Measurements from ENCODE around the gene PHF21A. TPM values are rescaled to one million over a fixed set of nuclear protein-coding genes. Genes with fewer than 3 reads are reported as not detected.
A peak's percentile ranks its signal among the peaks of the same experiment; 100 is the strongest.
"Not testable (repeated sequence)": the region's sequence is repeated elsewhere in the genome, so short reads cannot be mapped to it uniquely, and the experiment has no call there.

Gene PHF21A
- total RNA-seq, 2 donors from 2014 or later, result 50.3 to 64.3 TPM

DNA sequence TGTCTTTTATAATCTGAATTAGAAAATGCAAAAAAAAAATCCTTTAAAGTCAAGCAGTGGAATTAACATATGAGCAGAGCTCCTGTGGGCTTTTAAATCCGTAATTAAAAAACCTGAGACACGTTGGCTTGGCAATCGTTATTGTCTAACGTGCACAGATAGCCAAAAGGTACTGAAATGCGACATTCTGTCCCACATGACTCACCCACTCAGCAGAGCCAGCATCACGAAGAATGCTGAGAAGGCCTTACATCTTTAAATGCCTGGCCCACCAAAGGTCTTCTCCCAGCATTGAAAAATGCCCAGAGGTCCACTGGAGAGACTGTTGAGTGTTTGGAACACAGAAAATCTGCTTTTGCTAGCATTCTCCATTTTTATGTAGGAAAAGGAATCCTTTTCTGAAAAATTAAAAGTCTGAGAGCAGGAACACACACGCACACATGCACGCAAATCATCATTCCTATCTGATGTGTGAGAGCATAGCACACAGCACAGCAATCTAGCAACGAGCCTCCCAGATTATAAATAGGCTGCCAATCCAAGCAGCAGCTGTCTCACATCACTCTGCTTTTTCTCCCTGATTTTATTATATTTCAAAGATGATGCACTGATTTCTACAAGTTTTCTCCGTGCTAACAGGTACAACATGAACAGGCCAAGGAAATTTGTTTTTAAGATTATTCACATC is 94.5 kb downstream of the PHF21A start:
- Mint-ChIP-seq H3K27me3 (no peaks in the 10 kb centered on the region), H3K27ac (no peak overlapping the region), H3K9me3 (no peaks in the 10 kb centered on the region), H3K36me3 (no peaks in the 10 kb centered on the region), H3K4me3 (no peak overlapping the region), H3K4me1 (ENCODE audit: low read depth in 2 of 2) (peaks cover 3 to 12% of the 10 kb centered on the region in 2 donors)
- DNase-seq (ENCODE audit: low spot score) (no peak), ATAC-seq (no peak)

DNA sequence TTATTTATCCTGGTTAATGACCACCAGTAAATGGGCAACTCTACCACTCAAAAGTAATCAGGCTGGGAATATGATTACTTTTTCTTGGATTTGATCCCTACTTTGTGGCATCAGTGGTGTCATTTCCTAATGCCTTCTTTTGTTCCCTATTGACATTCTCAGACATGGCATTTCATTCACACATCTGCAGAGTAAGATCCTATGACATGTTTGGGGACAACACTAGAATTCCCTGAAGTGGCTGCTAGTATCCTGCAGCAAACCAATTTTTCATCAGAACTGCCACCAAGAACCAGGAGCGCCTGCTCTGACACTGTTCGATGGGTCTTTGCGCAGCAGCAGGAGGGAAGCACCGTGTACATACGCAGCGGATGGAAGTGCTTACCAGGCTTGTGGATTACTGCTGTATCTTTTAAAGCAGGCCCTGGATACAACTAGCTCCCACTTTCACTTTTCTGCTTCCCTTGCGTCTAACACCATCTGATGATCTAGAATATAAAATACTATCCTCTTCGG is 101.1 kb downstream of the PHF21A start:
- H3K27ac Mint-ChIP-seq, result no peak overlapping the region

DNA sequence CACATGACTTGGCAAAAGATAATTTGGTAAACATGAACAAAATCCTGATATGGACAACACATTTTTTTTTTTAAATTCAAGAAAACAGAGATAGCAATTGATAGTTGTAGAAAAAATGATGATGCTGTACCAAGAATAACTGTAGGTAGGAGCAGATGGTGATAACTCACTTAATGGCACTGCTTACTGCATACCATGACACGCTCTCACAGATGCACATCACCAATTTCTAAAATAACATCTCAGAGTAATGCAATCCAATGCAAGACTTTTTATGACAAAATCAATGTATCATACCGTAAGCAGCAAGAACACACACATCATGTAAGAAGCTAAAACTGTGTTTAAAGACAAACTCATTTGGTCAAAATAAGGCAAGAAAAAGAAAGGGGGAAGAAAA is 102.6 kb downstream of the PHF21A start:
- no peak for ATAC-seq
- Mint-ChIP-seq H3K4me1 (ENCODE audit: low read depth in 2 of 2) (peaks cover 6 to 9% of the 10 kb centered on the region in 2 donors), H3K4me3 (no peak overlapping the region), H3K36me3 (no peaks in the 10 kb centered on the region), H3K9me3 (no peaks in the 10 kb centered on the region), H3K27me3 (no peaks in the 10 kb centered on the region), H3K27ac (no peak overlapping the region)
- no peak for DNase-seq (ENCODE audit: low spot score)

More for the DNA sequence above, 101.1 kb downstream of the PHF21A start:
- no peak for ATAC-seq
- no peak overlapping the region for H3K4me3 Mint-ChIP-seq
- no peak for DNase-seq (ENCODE audit: low spot score)
- H3K4me1 Mint-ChIP-seq (ENCODE audit: low read depth in 2 of 2), result peaks cover 9 to 12% of the 10 kb centered on the region in 2 donors
- H3K9me3 Mint-ChIP-seq, result no peaks in the 10 kb centered on the region
- no peaks in the 10 kb centered on the region for H3K36me3 Mint-ChIP-seq
- no peaks in the 10 kb centered on the region for H3K27me3 Mint-ChIP-seq

DNA sequence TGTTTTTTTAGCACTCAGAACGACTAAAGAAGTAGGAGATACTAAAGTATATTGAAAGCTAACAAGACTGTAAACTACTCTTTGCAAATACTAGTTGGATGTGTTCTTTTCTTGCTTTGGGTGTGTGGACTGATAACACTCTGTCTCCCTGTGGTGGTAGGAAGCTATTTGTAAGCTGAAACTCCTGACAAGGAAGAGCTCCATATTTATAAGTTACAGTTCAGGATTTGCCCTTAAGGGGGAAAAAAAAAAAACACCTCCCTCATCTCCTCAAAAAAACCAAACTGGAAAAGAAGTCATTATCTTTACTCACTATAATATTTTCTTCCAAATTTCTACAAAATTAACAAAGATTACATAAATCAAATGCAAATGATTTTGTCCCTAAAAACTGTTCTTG is 103.9 kb downstream of the PHF21A start:
- Mint-ChIP-seq H3K4me1 (ENCODE audit: low read depth in 2 of 2) (peaks cover 12 to 13% of the 10 kb centered on the region in 2 donors), H3K27me3 (no peaks in the 10 kb centered on the region), H3K27ac (no peak overlapping the region), H3K9me3 (no peaks in the 10 kb centered on the region), H3K36me3 (no peaks in the 10 kb centered on the region), H3K4me3 (no peak overlapping the region)
- DNase-seq (ENCODE audit: low spot score) (no peak), ATAC-seq (no peak)

DNA sequence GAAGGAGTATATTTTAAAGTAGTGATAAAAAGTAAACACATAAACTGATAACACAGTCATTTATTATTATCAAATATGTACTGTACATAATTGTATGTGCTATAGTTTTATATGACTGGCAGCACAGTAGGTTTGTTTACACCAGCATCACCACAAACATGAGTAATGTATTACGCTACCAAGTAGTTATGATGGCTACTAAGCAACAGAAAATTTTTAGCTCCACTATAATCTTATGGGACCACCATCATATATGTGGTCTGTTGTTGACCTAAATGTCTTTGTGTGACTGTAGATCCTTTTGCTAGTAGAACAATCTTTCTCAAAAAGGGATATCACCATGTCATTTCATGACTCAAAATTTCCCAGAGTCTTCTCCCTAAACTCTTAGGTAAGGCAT is 105.3 kb downstream of the PHF21A start:
- ATAC-seq, result no peak
- no peak overlapping the region for H3K27ac Mint-ChIP-seq
- H3K9me3 Mint-ChIP-seq, result no peaks in the 10 kb centered on the region
- peaks cover 18 to 21% of the 10 kb centered on the region in 2 donors for H3K4me1 Mint-ChIP-seq (ENCODE audit: low read depth in 2 of 2)
- no peak overlapping the region for H3K4me3 Mint-ChIP-seq
- DNase-seq (ENCODE audit: low spot score), result no peak
- H3K36me3 Mint-ChIP-seq, result no peaks in the 10 kb centered on the region
- no peaks in the 10 kb centered on the region for H3K27me3 Mint-ChIP-seq

DNA sequence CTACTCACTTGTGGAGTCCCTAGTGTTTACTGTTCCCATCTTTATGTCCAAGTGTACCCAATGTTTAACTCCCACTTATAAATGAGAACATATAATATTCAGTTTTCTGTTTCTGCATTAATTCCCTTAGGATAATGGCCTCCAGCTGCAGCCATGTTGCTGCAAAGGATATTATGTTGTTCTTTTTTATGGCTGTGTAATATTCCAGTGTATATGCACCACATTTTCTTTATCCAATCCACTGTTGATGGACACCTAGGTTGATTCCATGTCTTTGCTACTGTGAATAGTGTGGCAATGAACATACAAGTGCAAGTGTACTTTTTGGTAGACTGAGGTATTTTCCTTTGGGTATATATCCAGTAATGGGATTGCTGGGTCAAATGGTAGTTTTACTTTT is 107.1 kb downstream of the PHF21A start:
- not testable (repeated sequence) for H3K36me3 Mint-ChIP-seq; ATAC-seq; H3K4me3 Mint-ChIP-seq; H3K27me3 Mint-ChIP-seq; DNase-seq (ENCODE audit: low spot score); H3K9me3 Mint-ChIP-seq; H3K27ac Mint-ChIP-seq
- peaks cover 16 to 21% of the 10 kb centered on the region in 2 donors for H3K4me1 Mint-ChIP-seq (ENCODE audit: low read depth in 2 of 2)

DNA sequence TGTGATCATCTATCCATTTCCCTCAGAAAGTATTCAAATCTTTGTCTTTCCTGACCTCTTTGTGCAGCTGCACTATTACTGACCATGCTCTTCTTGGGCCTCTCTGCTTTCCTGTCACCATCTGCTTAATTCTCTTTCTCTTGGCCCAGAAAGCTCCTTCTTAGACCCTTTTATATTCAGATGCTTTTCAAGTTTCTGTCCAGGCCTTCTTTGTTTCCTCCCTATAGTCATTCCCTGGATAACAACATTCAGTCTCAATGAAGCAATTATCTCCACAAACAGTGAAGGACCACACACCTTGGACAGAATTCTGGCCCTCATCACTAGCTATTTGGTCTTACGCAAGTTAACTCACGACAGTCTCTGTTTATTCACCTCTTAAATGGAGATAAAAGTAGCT is 109.1 kb downstream of the PHF21A start:
- Mint-ChIP-seq H3K4me1 (ENCODE audit: low read depth in 2 of 2) (peaks cover 17 to 21% of the 10 kb centered on the region in 2 donors), H3K36me3 (no peaks in the 10 kb centered on the region), H3K27ac (peak overlapping the region in 1 of 2 donors; percentile 7), H3K27me3 (no peaks in the 10 kb centered on the region), H3K4me3 (no peak overlapping the region), H3K9me3 (no peaks in the 10 kb centered on the region)
- no peak for ATAC-seq
- DNase-seq (ENCODE audit: low spot score), result no peak

DNA sequence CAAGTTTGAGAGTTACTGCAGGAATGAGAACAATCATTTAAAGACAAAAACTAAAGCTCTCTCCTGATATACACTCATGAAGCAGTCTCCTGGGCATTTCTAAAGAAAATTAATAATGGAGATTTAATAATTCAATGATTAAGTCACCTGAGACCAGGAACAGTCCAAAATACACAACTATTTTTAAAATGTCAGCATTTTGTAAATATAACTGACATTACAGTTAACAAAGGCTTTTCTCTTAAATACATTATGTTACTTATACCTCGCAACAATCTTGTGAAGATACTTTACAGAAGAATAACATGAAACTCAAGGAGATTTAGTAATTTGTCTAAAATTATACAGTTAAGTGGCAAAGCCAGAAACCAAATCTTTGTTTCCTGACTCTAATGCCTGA is 111.2 kb downstream of the PHF21A start:
- DNase-seq (ENCODE audit: low spot score) (no peak), ATAC-seq (no peak)
- peaks cover 14 to 21% of the 10 kb centered on the region in 2 donors for H3K4me1 Mint-ChIP-seq (ENCODE audit: low read depth in 2 of 2)
- no peaks in the 10 kb centered on the region for H3K9me3 Mint-ChIP-seq
- H3K4me3 Mint-ChIP-seq, result no peak overlapping the region
- no peaks in the 10 kb centered on the region for H3K27me3 Mint-ChIP-seq
- no peaks in the 10 kb centered on the region for H3K36me3 Mint-ChIP-seq
- no peak overlapping the region for H3K27ac Mint-ChIP-seq

DNA sequence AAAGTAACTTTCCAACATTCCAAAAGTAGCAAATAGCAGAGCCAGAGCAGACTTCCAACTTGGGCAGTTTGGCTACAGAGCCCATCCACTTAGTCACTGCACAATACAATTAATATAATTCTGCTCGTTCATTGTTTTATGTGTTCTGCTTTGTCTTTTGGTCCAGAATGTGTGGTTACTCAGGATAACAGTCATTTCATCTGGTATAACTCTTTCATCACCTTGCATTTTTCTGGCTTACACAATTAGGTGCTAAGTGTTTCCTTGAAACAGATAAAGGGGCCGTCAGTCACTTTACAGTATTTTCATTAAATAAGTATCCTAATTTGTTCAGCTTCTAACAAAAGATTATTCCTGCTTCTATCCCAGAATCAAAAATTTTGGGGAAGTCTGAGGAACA is 111.6 kb downstream of the PHF21A start:
- ATAC-seq, result no peak
- Mint-ChIP-seq H3K9me3 (no peaks in the 10 kb centered on the region), H3K27me3 (no peaks in the 10 kb centered on the region), H3K27ac (no peak overlapping the region), H3K4me3 (no peak overlapping the region), H3K36me3 (no peaks in the 10 kb centered on the region), H3K4me1 (ENCODE audit: low read depth in 2 of 2) (peaks cover 17 to 21% of the 10 kb centered on the region in 2 donors)
- no peak for DNase-seq (ENCODE audit: low spot score)

DNA sequence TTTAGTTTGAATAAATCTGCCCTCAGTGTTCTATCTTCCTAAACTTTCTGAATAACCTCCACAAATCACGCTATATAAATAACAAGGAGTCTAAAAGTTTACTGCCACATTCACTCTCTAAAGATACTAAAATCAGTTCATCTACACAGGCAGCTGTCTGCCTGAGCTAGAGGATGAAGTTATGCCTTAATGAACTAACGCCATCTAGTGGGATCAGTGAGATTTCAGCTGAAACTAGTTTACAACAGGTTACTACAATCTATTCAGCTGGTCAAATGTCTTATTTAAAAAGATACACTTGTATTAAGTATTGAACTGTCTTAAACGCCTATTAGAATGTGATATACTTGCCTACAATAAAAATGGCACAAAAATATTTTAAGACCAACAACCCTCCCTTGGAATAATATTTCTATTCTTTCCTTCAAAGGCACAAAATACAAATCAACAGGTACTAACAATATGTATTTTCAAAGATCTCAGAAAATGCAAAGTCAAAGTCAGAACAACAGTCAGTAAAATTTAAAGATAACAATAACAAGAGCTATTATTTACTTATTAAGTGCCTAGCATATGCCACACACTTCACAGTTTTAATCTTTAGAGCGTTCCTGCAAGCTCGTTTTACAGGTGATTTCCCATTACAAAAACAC is 114.7 kb downstream of the PHF21A start:
- DNase-seq (ENCODE audit: low spot score) (peak; percentile 63), ATAC-seq (peak; percentile 51 to 67)
- Mint-ChIP-seq H3K27me3 (no peaks in the 10 kb centered on the region), H3K9me3 (no peaks in the 10 kb centered on the region), H3K36me3 (no peaks in the 10 kb centered on the region), H3K4me3 (no peak overlapping the region), H3K4me1 (ENCODE audit: low read depth in 2 of 2) (peaks cover 7 to 9% of the 10 kb centered on the region in 2 donors), H3K27ac (no peak overlapping the region)

DNA sequence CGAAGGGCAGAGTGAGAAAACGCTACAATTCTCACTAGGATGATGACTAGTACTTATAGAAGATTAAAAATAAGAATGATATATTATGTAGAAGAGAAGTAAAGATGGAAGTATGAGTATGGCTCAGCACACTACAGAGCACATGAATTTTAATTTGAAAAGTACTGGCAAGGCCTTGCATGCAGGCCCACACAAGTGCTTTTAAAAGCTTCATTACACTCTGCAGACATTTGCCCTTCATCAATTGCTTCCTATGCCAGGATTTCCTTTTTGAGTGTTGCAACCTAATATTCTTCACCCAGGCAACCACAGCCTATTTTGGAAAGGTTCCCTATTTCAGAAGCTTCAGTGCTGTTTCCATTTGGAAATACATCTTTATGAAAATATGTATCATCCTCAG is 117.7 kb downstream of the PHF21A start:
- no peak overlapping the region for H3K4me3 Mint-ChIP-seq
- H3K4me1 Mint-ChIP-seq (ENCODE audit: low read depth in 2 of 2), result peaks cover 7 to 9% of the 10 kb centered on the region in 2 donors
- H3K36me3 Mint-ChIP-seq, result no peaks in the 10 kb centered on the region
- H3K9me3 Mint-ChIP-seq, result no peaks in the 10 kb centered on the region
- no peak for DNase-seq (ENCODE audit: low spot score)
- peak in 1 of 2 donors; percentile 54 for ATAC-seq
- H3K27me3 Mint-ChIP-seq, result no peaks in the 10 kb centered on the region
- H3K27ac Mint-ChIP-seq, result peak overlapping the region in 1 of 2 donors; percentile 27

DNA sequence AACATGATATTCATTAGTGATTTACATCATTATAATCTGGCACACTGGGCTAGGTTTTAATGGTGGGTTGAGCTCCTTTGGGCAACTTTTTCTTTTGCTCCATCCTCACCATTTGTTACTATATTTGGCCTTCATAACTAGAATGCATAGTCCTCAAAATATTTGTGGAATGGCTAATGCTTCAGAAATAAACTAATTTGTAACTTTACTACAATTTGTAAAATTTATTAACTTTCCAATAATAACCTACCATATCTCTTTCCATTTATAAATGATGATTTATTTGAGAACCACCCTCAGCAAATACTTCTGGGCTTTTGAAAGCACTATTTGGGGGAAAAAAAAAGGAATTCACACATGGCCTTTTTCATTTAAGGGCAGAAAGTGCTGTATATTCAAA is 119.1 kb downstream of the PHF21A start:
- Mint-ChIP-seq H3K4me1 (ENCODE audit: low read depth in 2 of 2) (peaks cover 7 to 13% of the 10 kb centered on the region in 2 donors), H3K27ac (no peak overlapping the region), H3K4me3 (no peak overlapping the region), H3K27me3 (no peaks in the 10 kb centered on the region), H3K9me3 (no peaks in the 10 kb centered on the region), H3K36me3 (no peaks in the 10 kb centered on the region)
- ATAC-seq (no peak), DNase-seq (ENCODE audit: low spot score) (no peak)

DNA sequence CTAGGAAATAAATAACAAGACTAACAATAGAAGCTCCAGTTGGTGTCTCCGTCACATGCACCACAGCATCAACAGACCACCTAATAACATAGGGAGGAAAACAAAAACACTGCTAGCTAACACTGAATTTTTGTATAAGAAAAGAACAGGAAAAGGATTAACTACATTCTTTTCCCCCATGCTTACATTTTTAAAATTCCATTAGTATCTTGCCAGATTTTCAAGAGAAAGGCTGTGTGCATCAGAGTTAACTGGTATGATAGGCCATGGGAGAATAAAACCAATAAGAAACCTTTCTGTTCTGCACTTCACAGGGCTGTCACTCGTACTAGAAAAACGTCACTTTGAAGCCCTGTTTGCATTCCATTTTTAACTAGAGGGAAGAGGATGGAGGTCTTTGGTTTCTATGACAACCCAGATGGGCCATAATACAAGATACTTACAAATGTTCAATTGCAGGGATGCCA is 119.8 kb downstream of the PHF21A start:
- Mint-ChIP-seq H3K36me3 (no peaks in the 10 kb centered on the region), H3K9me3 (no peaks in the 10 kb centered on the region)

DNA sequence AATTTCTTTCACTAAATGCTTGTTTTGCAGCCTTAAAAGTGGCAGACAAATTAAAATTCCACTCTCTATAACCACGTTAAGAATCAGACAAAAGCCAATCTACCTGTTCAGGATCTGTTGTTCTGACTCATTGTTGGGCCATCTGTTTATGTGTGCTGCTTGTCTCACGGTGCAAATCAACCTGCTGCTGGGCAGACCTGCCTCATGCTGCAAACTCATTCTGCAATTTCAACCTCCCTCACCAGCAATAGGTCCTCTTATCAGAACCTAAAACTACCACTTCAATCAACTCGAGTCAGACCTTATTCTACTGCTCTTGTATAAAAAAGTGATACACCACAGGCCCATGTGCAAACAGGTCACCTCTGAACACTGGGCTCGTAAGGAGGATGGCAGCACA is 123.7 kb downstream of the PHF21A start:
- H3K4me3 Mint-ChIP-seq, result no peak overlapping the region
- no peaks in the 10 kb centered on the region for H3K27me3 Mint-ChIP-seq
- H3K9me3 Mint-ChIP-seq, result no peaks in the 10 kb centered on the region
- ATAC-seq (no peak), DNase-seq (ENCODE audit: low spot score) (no peak)
- no peak overlapping the region for H3K27ac Mint-ChIP-seq
- H3K4me1 Mint-ChIP-seq (ENCODE audit: low read depth in 2 of 2), result peaks cover 4 to 20% of the 10 kb centered on the region in 2 donors
- no peaks in the 10 kb centered on the region for H3K36me3 Mint-ChIP-seq

More for the DNA sequence above, 119.8 kb downstream of the PHF21A start:
- H3K4me3 Mint-ChIP-seq, result no peak overlapping the region
- no peak overlapping the region for H3K27ac Mint-ChIP-seq
- DNase-seq (ENCODE audit: low spot score) (no peak), ATAC-seq (no peak)
- no peaks in the 10 kb centered on the region for H3K27me3 Mint-ChIP-seq
- peaks cover 4 to 13% of the 10 kb centered on the region in 2 donors for H3K4me1 Mint-ChIP-seq (ENCODE audit: low read depth in 2 of 2)
